Activated gamma-delta T cell treated with anti-CD3 and anti-CD28 coated beads, Interleukin-2, amount 50 U/mL, for 16 hours (primary cell): ENCODE data around the gene COX20.
A peak's percentile ranks its signal among the peaks of the same experiment; 100 is the strongest.
"Not testable (repeated sequence)": the region's sequence is repeated elsewhere in the genome, so short reads cannot be mapped to it uniquely, and the experiment has no call there.

Experiments
- DNase-seq: peaks from one replicate; pipeline ENCODE4 v3.0.0-alpha.2; 2020; ENCODE audit warnings: low read depth

Gene COX20

DNA sequence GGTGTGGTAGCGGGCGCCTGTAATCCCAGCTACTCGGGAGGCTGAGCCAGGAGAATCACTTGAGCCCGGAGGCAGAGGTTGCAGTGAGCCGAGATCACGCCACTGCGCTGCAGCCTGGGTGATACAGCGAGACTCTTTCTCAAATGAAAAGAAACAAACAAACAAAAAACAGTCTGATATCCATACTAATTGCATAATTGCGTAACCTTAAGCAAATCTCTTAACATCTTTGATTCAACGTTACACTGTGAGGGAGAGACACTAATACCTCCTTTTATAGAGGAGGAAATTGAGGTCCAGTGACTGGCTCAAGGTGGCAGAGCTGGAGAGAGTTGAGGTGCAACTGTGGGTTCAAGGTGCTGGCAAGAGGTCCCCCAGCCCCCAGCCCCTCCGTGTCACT lies 12.6 kb upstream of the COX20 start:
- DNase-seq, result no peak

GRCh38 chr1:244826712-244827111 lies 8.7 kb upstream of the COX20 start:
- DNase-seq, result no peak

- DNase-seq, result no peak
Observed at GRCh38 chr1:244830639-244831038, 4.8 kb upstream of the COX20 start.

DNA sequence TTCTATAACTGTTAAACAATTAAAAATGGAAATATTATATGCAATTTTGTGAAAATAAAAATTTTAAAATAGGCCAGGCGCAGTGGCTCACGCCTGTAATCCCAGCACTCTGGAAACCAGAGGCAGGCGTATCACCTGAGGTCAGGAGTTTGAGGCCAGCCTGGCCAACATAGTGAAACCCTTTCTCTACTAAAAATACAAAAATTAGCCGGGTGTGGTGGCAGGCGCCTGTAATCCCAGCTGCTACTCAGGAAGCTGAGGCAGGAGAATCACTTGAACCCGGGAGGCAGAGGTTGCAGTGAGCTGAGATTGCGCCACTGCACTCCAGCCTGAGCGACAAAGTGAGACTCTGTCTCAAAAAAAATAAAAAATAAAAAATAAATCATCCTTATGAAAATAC lies 2.2 kb upstream of the COX20 start:
- DNase-seq, result not testable (repeated sequence)

DNA sequence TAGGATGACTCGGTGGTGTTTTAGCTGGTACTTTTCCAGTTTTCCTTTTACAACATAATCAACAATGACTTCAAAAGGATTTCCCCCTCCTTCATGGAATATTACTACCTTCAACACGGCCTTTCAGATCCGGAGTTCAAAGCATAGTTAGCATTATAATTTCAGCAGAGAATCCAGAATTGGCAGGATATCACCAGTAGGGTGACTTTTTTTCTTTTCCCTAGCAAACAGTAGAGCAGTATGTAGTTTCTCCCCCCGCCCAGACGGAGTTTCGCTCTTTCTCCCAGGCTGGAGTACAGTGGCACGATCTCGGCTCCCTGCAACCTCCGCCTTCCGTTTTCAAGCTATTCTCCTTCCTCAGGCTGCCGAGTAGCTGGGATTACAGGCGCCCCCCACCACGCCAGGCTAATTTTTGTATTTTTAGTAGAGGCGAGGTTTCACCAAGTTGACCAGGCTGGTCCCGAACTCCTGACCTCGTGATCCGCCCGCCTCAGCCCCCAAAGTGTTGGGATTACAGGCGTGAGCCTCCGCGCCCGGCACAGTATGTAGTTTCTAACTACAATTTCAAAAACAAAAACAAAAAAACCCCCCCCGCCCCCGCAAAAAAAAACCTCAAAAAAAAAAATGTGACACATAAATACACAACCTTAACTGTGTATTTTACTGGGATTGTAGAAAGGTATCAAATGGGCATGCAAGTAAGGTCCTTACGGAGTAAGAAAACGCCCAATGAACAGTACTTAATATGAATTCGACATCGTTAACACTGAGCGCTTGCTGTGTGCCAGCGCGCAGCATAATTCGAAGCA lies 1.5 kb upstream of the COX20 start:
- peak; percentile 32 for DNase-seq

- DNase-seq, result peak; percentile 84
Observed at GRCh38 chr1:244834543-244835275, 749 bp upstream of the COX20 start.

DNA sequence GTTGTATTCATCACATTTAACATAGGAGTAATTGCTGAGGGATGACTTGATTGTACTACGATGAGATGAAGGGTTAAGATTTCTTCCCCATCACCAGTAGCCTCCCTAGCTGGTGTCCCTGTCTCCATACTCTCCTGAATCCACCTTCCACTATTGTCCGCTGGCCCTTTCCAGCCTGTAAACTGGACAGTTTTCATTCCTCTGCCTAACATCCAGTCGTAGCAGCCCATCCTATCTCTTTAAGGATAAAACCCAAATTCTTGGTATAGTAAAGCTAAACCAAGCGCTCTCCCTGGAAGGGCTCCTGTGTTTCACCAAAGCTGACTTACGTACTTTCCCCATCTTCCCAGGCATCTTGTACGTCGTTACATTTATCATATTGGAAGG lies 670 bp downstream of the COX20 start:
- no peak for DNase-seq

DNA sequence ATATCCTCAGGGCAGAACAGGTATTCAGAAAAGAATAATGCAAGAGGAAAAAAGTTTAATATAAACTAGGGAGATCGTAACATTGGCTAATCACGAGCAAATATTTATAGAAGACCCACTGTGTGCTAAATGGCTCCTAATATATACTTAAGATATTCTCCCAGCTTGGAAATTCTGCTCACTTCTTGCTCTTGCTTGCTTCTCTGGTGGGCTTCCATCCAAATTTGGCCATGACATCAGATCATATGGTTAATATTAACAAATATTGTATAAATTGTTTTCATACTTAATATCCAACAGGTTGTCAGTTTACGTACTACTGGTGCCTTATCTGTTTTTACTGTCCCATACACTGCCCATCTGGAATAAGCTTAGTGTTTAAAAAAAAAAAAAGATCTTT lies 1.1 kb downstream of the COX20 start:
- DNase-seq, result no peak

DNA sequence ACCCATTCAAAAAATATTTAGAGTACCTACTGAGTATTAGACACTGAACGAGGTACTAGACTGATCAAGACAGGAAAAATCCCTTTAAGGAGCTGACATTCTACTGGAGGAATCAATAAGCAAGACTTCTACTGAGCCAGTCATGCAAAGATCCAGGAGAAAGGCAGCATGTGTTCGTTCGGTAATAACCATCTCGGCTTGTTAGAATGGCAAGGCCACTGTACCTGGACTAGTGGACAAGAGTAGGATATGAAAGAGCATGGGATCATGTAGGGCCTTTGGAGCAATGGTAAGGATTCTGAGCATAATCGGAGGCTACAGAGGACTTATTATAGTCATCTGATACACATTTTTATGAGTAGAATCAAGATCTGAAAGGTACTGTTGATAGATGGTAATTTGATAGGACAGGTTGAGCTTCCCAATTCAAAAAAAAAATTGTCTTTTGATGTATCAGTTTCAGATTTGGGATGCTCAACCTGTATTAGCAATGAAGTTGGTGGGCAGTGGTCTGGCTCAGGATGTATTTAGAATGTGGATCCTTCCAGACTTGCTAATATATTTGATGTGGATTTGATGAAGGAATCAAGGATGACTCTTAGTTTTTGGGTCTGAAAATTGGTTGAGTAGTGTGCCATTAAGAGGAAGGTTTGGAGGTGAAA lies 2.3 kb downstream of the COX20 start:
- no peak for DNase-seq

DNA sequence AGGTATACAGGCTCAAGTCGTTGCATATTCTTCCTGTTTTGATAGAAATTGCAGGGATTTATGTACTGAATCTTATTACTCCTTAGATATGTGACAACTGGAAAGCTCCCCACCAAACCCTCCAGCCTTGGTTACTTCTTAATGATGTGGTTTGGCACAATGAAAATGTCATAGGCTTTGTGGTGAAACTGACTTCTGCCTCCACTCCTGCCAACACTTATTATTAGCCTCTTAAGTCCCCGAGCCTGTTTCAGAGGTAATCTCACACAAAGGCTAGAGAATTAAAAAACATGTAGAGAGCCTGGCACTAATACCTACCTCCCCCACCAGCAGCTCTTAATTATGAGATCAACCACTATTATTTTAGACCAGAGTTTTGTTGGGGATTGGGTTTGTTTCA lies 4.2 kb downstream of the COX20 start:
- no peak for DNase-seq

- no peak for DNase-seq
Observed at GRCh38 chr1:244840219-244840794, 4.8 kb downstream of the COX20 start.

DNA sequence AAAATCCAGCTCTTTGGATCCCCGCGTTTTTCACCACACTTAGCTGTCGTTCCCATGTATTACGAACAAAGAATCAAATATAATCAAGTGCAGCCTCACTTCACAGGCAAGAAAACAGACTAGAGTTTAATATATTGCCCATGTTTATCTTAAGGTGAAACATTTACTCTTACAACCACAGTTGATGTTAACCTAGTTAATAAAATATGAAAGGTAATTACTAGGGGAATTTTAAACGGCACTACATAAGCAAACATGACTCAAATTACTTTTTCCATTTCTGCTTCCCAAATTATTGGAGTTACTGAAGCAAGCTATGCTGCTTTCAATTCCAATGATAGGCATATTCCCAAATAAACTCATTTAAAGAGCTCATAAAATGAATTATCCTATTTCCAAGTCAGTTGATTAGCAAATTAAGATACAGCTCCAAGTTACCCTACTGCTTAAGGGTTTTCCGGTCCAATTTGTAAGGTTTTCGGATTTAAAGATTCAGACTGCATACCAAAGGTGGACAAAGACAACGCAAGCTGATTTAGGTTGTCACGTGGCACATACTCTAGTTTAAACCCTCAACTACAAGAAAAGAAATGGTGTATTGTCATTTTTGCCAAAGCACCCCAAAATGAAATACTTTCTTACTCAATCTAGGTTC lies 5.9 kb downstream of the COX20 start:
- DNase-seq, result no peak

DNA sequence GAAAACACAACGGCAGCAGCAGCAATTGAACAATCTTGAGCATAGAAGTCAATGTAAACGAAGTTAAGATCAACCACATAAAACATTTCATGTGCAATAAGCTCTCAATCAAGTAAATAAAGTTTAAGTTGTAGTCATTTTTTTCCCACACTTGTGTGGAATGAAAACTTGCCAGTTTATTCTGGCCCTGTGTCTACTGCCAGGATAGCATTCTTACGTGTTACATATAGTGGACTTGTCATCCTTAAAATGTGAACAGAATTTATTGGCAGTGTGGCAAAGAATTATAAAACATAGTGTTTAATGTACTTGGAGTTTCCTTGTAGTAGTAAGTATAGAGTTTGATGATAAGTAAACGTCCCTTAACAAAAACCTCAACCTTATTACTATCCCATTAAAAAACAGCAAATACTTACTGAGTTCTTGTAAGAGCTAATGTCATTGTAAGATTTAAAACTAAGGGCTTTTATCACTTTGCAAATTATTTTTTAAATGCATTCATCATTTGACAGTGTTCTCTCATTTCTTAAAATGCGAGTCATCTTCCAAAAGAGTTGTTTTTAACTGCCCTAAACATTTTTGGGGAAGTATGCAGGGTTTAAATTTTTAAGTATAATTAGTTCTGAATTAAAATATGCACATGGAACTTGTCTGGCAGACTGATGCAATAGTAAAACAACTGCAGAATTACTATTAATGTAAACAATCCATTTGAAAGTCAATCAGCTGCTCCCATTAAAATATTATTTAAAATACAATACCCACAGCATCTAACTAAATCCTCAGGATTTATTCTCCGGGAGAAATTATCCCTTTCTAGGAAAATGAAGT lies 7.9 kb downstream of the COX20 start:
- DNase-seq, result no peak

- DNase-seq, result no peak
Observed at GRCh38 chr1:244844155-244845121, 9.0 kb downstream of the COX20 start.

DNA sequence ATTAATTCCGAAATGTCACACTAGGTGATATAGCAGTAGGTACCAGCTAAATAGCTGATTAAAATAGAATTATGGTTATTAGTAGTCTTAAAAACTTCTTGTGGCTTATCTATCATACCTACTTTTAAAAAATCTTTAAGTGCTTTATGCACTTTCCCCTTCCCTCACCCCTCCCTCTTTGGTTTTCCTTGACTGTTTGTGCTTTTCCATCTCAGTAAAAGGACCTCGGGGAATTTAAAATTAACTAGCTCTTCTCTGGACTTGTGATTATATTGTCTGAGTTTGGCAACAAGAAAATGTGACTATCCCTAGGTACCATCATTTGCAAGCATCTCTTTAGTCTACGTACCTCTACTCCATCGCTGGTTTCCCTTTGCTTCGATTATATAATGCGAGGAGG lies 11.2 kb downstream of the COX20 start:
- no peak for DNase-seq

- DNase-seq, result no peak
Observed at GRCh38 chr1:244849189-244849866, 13.9 kb downstream of the COX20 start.

DNA sequence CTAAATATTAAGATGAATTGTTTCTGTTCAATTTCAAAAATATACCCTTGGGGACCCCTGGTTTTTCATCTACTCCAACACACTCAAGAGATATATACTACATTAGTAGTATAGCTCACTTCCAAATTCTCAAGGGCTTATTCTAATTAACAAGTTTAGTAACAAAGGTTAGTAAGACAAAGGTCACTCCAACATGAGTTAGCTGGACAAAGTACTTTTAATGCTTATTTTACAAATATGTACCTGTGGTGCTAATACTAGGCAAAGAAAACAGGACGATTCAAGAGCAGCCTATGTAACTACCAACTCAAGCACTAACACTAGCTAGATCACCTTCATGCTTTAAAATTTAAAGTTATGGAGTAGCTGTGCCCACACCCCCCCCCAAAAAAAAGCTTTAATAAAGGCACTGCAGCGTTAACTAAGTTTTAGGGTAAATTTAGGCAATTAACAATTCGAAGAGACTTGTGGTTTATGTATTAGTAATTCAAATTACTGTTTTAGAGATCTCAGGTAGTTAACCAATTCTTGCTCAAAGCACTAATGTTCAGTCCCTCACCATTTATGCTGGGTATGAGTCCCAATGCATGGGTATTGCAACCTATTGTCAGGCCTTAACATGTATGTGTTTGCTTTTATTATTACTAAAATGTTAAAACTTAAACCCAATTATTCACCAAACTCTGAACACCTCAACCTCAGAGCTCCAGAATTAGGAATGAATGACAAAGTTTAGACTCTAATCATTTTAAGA lies 14.8 kb downstream of the COX20 start:
- DNase-seq, result no peak

DNA sequence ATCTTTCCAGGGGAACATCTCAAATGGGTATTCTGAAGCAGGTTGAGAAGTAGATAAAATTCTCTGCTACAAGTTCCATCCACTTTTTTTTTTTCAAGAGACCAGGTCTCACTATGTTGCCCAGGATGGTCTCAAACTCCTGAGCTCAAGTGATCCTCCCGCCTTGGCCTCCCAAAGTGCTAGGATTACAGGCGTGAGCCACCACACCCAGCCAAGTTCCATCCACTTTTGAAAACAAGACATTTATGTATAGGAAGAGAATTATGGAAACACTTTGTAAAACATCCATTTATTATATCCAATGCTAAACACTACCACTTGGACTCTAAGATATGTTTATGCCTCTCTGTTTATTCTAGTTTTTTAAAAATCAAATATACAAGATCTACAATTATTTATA lies 15.4 kb downstream of the COX20 start:
- DNase-seq, result no peak
